Amniotic stem cell (primary cell): ENCODE data around the gene TDRD3.

Experiments used
- DNase-seq: peaks from one replicate; lab custom pipeline; 2025; lab: John Stamatoyannopoulos, UW

TDRD3 gene

GRCh38 chr13:60577761-60578160, 180.7 kb downstream of the TDRD3 start:
- DNase-seq: no peak

GRCh38 chr13:60583196-60583888, 186.3 kb downstream of the TDRD3 start:
- no peak for DNase-seq

- no peak for DNase-seq
Measured at GRCh38 chr13:60583911-60584753, 187.1 kb downstream of the TDRD3 start.

GRCh38 chr13:60584976-60585375, 188.0 kb downstream of the TDRD3 start:
- no peak for DNase-seq

GRCh38 chr13:60590800-60591747, 194.1 kb downstream of the TDRD3 start:
- no peak for DNase-seq

- DNase-seq: no peak
Measured at GRCh38 chr13:60603049-60603448, 206.0 kb downstream of the TDRD3 start.

- DNase-seq: no peak
Measured at GRCh38 chr13:60604058-60604457, 207.0 kb downstream of the TDRD3 start.

GRCh38 chr13:60608954-60609353, 211.9 kb downstream of the TDRD3 start:
- no peak for DNase-seq

GRCh38 chr13:60611523-60611922, 214.5 kb downstream of the TDRD3 start:
- DNase-seq: no peak

- DNase-seq: no peak
Measured at GRCh38 chr13:60612593-60612992, 215.6 kb downstream of the TDRD3 start.

GRCh38 chr13:60613080-60613479, 216.1 kb downstream of the TDRD3 start:
- no peak for DNase-seq

GRCh38 chr13:60617991-60618733, 221.1 kb downstream of the TDRD3 start:
- DNase-seq: no peak

- no peak for DNase-seq
Measured at GRCh38 chr13:60619461-60619860, 222.4 kb downstream of the TDRD3 start.

GRCh38 chr13:60620611-60621395, 223.8 kb downstream of the TDRD3 start:
- DNase-seq: no peak

GRCh38 chr13:60623151-60623550, 226.1 kb downstream of the TDRD3 start:
- no peak for DNase-seq
